HG02678 (cell line): Measurements from ENCODE around the gene ANKMY2.
"Not testable (repeated sequence)": the region's sequence is repeated elsewhere in the genome, so short reads cannot be mapped to it uniquely, and the experiment has no call there.

Experiments used
- ATAC-seq: cut with Tn5 transposase; IDR thresholded peaks from one replicate; pipeline ENCODE4 v1.9.1; 2021; ENCODE audit warnings: mild to moderate bottlenecking, moderate library complexity; ENCODE audit not compliant: unreplicated experiment

Gene ANKMY2

DNA sequence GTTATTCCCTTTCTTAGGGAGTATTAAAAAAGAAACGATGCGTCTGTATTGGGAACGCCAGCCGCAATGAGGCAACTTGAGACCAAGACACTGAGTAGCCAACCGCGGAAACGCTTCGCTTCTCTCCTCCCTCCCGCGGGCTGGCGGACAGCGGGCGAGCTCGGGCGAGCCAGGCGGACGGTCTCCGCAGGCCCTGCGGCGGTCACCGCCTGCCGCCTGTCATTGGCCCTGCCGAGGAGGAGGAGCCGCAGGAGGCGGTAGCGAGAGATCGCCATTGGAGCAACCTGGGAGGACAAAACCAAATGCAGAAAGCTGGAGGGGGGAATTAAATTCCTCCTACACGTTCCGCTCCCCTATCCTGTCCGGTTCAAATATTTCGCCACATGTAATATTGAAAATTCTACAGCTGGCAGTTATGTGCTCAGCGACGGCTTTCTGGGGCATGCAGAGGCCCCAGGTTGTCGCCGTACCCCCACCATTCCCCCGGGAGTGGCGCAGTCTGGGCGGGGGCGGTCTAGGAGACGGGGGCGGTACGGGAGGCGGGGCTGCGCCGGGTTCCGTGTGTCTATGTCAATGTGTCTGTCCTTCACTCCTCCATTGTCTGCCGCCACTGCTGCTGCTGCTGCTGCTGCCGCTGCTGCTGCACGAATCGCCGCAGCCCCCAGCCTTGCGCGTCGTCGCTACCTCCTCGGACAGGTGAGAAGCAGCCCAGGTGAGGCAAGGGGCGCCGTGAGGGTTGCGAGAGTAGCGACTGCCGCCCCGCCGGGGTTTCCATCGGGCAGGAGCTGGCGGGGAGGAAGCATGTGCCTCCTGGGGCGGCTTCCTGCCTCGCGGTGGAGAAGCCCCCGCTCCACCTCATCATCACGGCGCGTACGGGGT, at the start of gene ANKMY2, which contains the start of gene BZW2:
Gene ANKMY2, minus strand, starts transcription at position 162 of the 879 bp plus-strand sequence. CDS start 181 bp downstream, outside the sequence.
Gene BZW2, plus strand, starts transcription at position 589 of the 879 bp plus-strand sequence. CDS start 19,263 bp downstream, outside the sequence.
- ATAC-seq: peak; percentile 96

- no peak for ATAC-seq
Measured at GRCh38 chr7:16694806-16695205, 49.3 kb upstream of the ANKMY2 start.

DNA sequence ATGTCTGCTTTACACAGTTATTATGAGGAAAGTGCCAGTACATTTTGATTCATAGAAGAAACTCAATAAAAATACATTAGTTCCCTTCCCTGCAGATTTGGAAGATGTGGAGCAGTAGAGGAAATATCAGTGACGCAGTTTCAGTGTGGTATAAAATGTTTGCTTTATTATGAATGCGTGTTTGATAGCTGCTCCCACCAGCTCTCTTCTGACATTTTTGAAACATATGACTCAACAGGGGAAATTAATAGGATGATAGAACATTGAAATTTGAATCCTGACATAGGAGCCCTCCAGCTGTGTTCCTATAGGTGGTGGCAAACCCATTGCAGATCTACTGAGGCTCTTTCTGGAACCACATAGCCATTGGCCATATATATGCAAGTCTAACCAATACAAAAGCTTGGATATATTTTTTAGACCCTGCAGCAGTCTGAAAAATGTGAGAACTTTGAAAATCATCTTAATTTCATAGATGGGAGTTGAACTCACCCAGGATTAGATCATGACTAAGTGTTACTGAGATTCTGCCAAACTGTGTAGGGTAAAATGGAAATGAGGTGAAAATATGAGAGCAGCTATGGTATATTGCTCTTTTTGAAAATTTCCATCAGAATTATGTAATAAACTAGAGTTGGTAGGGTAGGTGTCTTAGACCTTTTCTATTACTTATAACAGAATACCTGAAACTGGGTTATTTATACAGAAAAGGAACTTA, 48.2 kb upstream of the ANKMY2 start:
- ATAC-seq: no peak

- no peak for ATAC-seq
Measured at GRCh38 chr7:16691241-16691640, 45.7 kb upstream of the ANKMY2 start.

GRCh38 chr7:16688249-16688648, 42.7 kb upstream of the ANKMY2 start:
- ATAC-seq: no peak

- ATAC-seq: no peak
Measured at GRCh38 chr7:16685535-16685934, 40.0 kb upstream of the ANKMY2 start.

GRCh38 chr7:16684935-16685334, 39.4 kb upstream of the ANKMY2 start:
- no peak for ATAC-seq

- not testable (repeated sequence) for ATAC-seq
Measured at GRCh38 chr7:16678645-16679566, 33.4 kb upstream of the ANKMY2 start.

GRCh38 chr7:16677978-16678494, 32.5 kb upstream of the ANKMY2 start:
- no peak for ATAC-seq

- no peak for ATAC-seq
Measured at GRCh38 chr7:16675277-16675676, 29.7 kb upstream of the ANKMY2 start.

- ATAC-seq: no peak
Measured at GRCh38 chr7:16671811-16672210, 26.3 kb upstream of the ANKMY2 start.

GRCh38 chr7:16670731-16671344, 25.3 kb upstream of the ANKMY2 start:
- no peak for ATAC-seq

DNA sequence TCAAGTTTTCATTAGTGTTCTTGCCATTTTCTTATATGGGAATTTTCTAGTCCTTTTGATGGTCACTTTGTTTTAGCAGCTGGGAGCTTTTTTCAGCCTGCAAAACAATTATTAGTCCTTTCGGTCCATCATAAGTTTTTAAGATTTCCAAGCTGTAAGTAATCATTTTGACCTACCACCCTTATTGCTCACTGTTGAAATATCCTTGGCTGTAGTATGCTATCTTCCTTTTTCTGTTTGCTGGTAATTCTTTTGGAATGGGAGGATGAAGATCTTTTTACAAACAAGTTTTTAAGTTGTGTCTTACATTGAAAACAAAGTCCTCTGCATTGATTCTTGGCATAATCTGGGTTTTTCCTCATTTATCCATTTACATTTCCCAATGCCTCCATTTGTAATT, 24.5 kb upstream of the ANKMY2 start:
- no peak for ATAC-seq

DNA sequence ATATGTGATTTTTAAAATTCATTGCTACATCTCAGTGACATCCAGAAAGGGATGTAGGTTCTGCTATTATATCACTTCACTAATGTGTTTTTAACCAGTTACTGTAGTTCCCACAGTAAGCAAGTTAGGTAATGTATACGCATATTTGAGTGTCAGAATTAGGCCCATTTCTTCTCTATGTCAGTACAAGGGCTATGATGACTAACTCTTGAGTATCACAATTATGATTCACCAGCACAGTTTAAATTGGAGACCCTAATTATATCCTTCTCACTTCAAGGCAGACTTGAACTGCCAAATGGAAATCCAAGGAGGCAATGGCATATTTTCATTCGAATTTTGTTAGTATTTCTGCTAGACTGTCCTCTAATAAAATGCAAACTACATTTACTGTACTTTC, 24.0 kb upstream of the ANKMY2 start:
- no peak for ATAC-seq

DNA sequence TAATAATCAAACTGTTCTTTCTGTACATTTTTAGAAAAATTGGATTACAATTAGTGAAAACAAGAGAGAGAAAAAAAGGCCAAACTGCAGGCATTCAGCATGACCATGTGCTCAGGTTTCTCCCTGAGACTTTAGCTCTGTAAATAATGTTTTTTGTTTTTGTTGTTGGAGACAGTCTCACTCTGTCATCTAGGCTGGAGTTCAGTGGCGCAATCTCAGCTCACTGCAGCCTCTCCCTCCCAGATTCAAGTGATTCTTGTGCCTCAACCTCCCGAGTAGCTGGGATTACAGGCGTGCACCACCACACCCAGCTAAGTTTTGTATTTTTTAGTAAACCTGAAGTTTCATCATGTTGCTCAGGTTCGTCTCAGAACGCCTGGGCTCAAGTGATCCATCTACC, 23.4 kb upstream of the ANKMY2 start:
- ATAC-seq: no peak

- no peak for ATAC-seq
Measured at GRCh38 chr7:16668049-16668858, 22.7 kb upstream of the ANKMY2 start.

GRCh38 chr7:16667355-16667754, 21.8 kb upstream of the ANKMY2 start:
- ATAC-seq: no peak

- ATAC-seq: no peak
Measured at GRCh38 chr7:16661924-16662323, 16.4 kb upstream of the ANKMY2 start.

GRCh38 chr7:16660702-16661464, 15.3 kb upstream of the ANKMY2 start:
- no peak for ATAC-seq
